Transverse colon (tissue), 4 donors: Measurements from ENCODE around the gene TOR1AIP2. TPM values are rescaled to one million over a fixed set of nuclear protein-coding genes. Genes with fewer than 3 reads are reported as not detected.

Source experiments
- DNase-seq: peaks from one replicate; pipeline ENCODE4 v3.0.0-alpha.2; 2019
- H3K27ac ChIP-seq, 4 donors: fragments of 200-600 bp; sonication (generic); 2 replicates each; pipeline ENCODE4 v1.5.1; 2016 to 2018; ENCODE audit warnings: inconsistent platforms in 4 of 4
- H3K27me3 ChIP-seq: fragments of 200-600 bp; sonication (generic); 2 replicates; pipeline ENCODE4 v1.5.1; 2017; ENCODE audit warnings: inconsistent platforms
- H3K36me3 ChIP-seq, 4 donors: fragments of 200-600 bp; sonication (generic); 2 replicates each; pipeline ENCODE4 v1.5.1; 2017 to 2019; ENCODE audit warnings: inconsistent platforms in 4 of 4
- H3K4me1 ChIP-seq, 4 donors: fragments of 200-600 bp; sonication (generic); 2 replicates each; pipeline ENCODE4 v1.5.1; 2017 to 2020; ENCODE audit warnings: inconsistent platforms in 4 of 4
- H3K4me3 ChIP-seq, 4 donors: fragments of 200-600 bp; sonication (generic); 1 replicate in 1 of 4; 2 replicates in 3 of 4; pipeline versions ENCODE4 v1.5.1 to v1.6.1; 2017 to 2019; ENCODE audit warnings: inconsistent platforms in 4 of 4
- H3K9me3 ChIP-seq, 2 donors: fragments of 200-600 bp; sonication (generic); 2 replicates each; pipeline ENCODE4 v1.5.1; 2017 to 2019; ENCODE audit warnings: inconsistent platforms in 2 of 2
- EP300 ChIP-seq: sonication (generic); formaldehyde crosslinking; IDR thresholded peaks from one replicate; pipeline ENCODE4 v1.6.1; 2017; ENCODE audit warnings: antibody characterized with exemption, low read depth
- POLR2A ChIP-seq: fragments of 450-650 bp; IDR thresholded peaks from one replicate; pipeline ENCODE4 v1.6.1; 2016; ENCODE audit warnings: antibody characterized with exemption, mild to moderate bottlenecking, moderate library complexity
- POLR2AphosphoS5 ChIP-seq, 3 donors: sonication (generic); formaldehyde crosslinking; IDR thresholded peaks; one replicate each; pipeline ENCODE4 v1.6.1; 2016; ENCODE audit warnings: antibody characterized with exemption in 3 of 3
- WGBS, 2 donors: methylation state at CpG; one replicate each; pipeline ENCODE4 v1.1.5; 2018; ENCODE audit warnings: low coverage in 1 of 2; 5-methylcytosine and 5-hydroxymethylcytosine counted together
- in situ Hi-C, 4 donors: fragments of 200-750 bp; cut with MboI; loops; one replicate each; pipeline versions ENCODE4 v1.15.0 to v1.15.1; 2017; ENCODE audit warnings: low sequenced_read_pairs in 3 of 4, low pct_ligation_motif_present in 1 of 4, low pct_unique_long_range_greater_than_20kb in 1 of 4
- intact Hi-C: fragments of 100-400 bp; cut with DNase I; formaldehyde crosslinking; loops from one replicate; pipeline ENCODE4 v1.15.1; 2023; ENCODE audit warnings: low total_unique reads
- total RNA-seq, 4 donors: library from RNA; depleted of rRNA; stranded (reverse); fragments of >200 nt; gene quantifications; one replicate each; pipeline ENCODE4 v1.1.0, GENCODE V29; 2016
- TF ChIP-seq, protein P1 (sequence below), 5 experiments: fragments of 200-600 bp in 3 of 5; fragments of 450-650 bp in 2 of 5; sonication (generic) in 3 of 5; IDR thresholded peaks; 1 replicate in 2 of 5; 2 replicates in 3 of 5; pipeline ENCODE4 v1.5.1; 2016 to 2017; ENCODE audit warnings: antibody characterized with exemption in 5 of 5, inconsistent platforms in 3 of 5, mild to moderate bottlenecking in 2 of 5, moderate library complexity in 1 of 5

TOR1AIP2 gene
- total RNA-seq, 4 donors from 2014 or later: 46.0 to 107 (median 75.5) TPM

DNA sequence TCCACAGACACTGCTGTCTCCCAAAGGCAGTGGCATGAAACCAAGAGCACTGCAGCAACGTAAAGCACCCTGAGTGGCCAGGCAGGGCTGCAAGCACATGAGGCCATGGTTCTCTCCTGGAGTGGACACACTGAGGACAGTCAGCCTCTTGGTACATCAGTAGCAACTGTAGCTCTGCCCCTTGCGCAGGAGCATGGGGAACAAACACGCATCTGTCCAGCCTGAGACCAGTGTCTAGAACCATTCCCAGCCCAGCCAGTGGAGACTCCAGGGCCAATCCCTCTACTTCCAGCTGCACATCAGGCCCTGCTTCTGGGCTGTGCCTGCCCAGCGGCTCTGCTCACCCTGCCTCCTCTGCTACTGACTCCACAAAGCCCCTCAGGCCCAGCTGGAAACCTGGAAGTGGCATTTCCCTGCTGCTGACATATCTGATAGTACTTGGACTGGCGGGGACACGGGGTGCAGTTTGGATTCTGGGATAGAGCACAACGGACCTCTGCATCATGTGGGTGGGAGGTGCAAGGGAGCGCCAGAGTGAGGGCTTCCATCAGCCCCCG, 49.0 kb downstream of the TOR1AIP2 start:
- no peak for DNase-seq
- WGBS, 2 donors: 90% methylated on average over 9 of the region's 9 CpGs; no CpG with 5 or more reads in 1 of the 2 donors
- Histone ChIP-seq H3K27ac (no peak overlapping the region), H3K27me3 (no peaks in the 10 kb centered on the region), H3K36me3 (no peaks in the 10 kb centered on the region), H3K4me1 (peaks cover 0 to 4% (median 0%) of the 10 kb centered on the region in 4 donors), H3K4me3 (no peak overlapping the region), H3K9me3 (no peaks in the 10 kb centered on the region)
- in situ Hi-C loops: no loop called here
- TF ChIP-seq, protein P1, sequence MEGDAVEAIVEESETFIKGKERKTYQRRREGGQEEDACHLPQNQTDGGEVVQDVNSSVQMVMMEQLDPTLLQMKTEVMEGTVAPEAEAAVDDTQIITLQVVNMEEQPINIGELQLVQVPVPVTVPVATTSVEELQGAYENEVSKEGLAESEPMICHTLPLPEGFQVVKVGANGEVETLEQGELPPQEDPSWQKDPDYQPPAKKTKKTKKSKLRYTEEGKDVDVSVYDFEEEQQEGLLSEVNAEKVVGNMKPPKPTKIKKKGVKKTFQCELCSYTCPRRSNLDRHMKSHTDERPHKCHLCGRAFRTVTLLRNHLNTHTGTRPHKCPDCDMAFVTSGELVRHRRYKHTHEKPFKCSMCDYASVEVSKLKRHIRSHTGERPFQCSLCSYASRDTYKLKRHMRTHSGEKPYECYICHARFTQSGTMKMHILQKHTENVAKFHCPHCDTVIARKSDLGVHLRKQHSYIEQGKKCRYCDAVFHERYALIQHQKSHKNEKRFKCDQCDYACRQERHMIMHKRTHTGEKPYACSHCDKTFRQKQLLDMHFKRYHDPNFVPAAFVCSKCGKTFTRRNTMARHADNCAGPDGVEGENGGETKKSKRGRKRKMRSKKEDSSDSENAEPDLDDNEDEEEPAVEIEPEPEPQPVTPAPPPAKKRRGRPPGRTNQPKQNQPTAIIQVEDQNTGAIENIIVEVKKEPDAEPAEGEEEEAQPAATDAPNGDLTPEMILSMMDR (IDR thresholded peaks at IDR 0.05): no peak
- TF ChIP-seq POLR2AphosphoS5 (IDR thresholded peaks at IDR 0.05) (no peak), EP300 (no peak), POLR2A (no peak)
- intact Hi-C loops: no loop called here

DNA sequence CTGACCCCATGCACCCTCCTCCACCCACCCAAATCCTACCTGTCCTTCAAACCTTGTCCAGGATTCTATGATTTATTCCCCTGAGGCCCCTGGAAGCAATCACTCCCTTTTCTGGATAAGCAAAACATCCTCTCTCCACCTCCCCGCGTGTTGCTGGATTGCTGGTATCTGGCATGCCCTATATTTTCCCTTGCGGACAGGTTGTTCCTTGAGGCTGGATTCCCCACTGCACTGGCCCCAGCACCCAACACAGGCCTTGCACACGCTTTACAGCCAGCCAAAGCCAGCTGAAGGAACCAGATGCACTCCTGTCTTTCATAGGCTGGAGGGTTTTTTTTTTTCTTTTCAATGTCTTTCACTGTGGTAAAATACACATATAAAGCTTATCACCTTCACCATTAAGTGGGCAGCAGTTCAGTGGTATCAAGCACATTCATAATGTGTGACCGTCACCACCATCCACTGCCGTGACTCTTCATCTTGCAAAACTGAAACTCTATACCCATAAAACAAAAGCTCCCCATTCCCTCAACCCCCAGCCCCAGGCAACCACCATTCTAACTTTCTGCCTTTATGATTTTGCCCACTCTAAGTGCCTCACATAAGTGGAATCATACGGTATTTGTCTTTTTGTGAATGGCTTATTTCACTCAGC, 50.9 kb downstream of the TOR1AIP2 start:
- WGBS, 2 donors: 77 to 82% methylated on average over 4 to 7 of the region's 7 CpGs

DNA sequence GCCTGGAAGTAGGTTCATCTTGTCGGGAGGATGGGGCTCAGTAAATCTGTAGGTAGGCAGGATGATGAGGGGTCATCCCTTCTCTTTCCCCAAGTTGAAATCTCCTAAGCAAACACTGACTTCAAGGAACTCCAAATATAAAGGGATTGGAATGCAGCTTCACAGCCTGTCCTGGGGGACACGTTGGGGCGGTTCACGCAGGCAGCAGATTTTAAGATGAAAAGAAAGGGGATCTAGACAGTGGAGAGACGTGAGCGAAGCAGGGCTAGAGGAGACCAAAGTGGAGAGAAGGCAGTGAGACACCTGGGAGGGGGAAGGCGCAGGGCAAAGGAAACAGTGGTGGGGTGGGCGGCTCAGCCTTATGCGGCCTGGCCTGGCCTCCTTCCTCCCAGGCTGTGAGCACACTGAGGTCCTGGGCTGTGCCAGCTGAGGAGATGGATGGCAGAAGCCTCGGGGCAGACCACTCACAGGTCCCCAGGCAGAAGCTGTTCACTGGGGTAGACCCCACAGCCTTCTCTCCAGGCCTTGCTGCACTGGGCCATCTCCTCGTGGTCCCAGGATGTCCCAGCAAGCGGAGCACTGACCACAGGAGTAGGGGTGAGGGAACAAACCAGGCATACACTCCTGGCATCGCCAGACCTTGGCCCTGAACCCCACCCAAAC, 51.7 kb downstream of the TOR1AIP2 start:
- TF ChIP-seq, protein P1 (IDR thresholded peaks at IDR 0.05): no peak
- TF ChIP-seq POLR2AphosphoS5 (IDR thresholded peaks at IDR 0.05): no peak
- TF ChIP-seq EP300: no peak
- no peak for TF ChIP-seq POLR2A
- intact Hi-C loops (no loop called here), in situ Hi-C loops (no loop called here)
- no peak for DNase-seq
- no peaks in the 10 kb centered on the region for H3K27me3 ChIP-seq
- H3K27ac ChIP-seq: no peak overlapping the region
- H3K4me1 ChIP-seq: no peaks in the 10 kb centered on the region
- no peaks in the 10 kb centered on the region for H3K9me3 ChIP-seq
- no peak overlapping the region for H3K4me3 ChIP-seq
- WGBS, 2 donors: 86 to 89% methylated on average over 6 to 13 of the region's 13 CpGs
- no peaks in the 10 kb centered on the region for H3K36me3 ChIP-seq

More for the DNA sequence above, 50.9 kb downstream of the TOR1AIP2 start:
- Histone ChIP-seq H3K4me3 (no peak overlapping the region), H3K27me3 (no peaks in the 10 kb centered on the region), H3K4me1 (peaks cover 0 to 4% (median 0%) of the 10 kb centered on the region in 4 donors), H3K9me3 (no peaks in the 10 kb centered on the region), H3K36me3 (no peaks in the 10 kb centered on the region), H3K27ac (no peak overlapping the region)
- DNase-seq: no peak
- intact Hi-C loops: no loop called here
- TF ChIP-seq POLR2A (no peak), POLR2AphosphoS5 (IDR thresholded peaks at IDR 0.05) (no peak), EP300 (no peak)
- TF ChIP-seq, protein P1 (IDR thresholded peaks at IDR 0.05): no peak
- in situ Hi-C loops: no loop called here

DNA sequence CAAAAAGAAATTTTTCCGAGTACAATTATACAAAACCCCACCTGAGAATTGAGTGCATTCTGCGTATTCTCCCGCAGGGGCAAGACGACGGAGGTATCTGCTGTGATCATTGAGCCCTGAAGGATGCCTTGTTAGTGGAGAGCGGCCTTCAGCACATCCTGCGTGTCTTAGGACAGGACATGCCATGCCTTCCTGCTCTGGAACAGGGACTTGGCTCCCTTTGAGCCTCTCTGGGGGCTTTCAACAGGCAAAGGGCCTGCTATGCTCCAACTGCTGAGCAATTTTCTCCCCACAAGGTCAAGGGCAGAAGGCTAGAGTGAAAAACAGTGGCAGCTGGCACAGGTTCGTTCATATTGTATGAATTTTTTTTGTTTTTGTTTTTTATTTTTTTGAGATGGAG, 52.4 kb downstream of the TOR1AIP2 start:
- Histone ChIP-seq H3K4me1 (no peaks in the 10 kb centered on the region), H3K27me3 (no peaks in the 10 kb centered on the region), H3K36me3 (no peaks in the 10 kb centered on the region), H3K27ac (no peak overlapping the region), H3K4me3 (no peak overlapping the region), H3K9me3 (no peaks in the 10 kb centered on the region)
- WGBS, 2 donors: 78 to 86% methylated on average over 6 to 8 of the region's 8 CpGs
- in situ Hi-C loops: no loop called here
- TF ChIP-seq POLR2A (no peak), POLR2AphosphoS5 (IDR thresholded peaks at IDR 0.05) (no peak)
- TF ChIP-seq, protein P1 (IDR thresholded peaks at IDR 0.05): no peak
- no peak for DNase-seq
- intact Hi-C loops: no loop called here
